Erythroblast (primary cell): ENCODE data around the gene B3GNT9.

Experiments used
- GATA1 ChIP-seq: IDR thresholded peaks from 2 replicates; pipeline ENCODE4 v1.6.1; 2011; ENCODE audit warnings: low read depth, mild to moderate bottlenecking, control low read depth, low read length, moderate library complexity
- POLR2A ChIP-seq: IDR thresholded peaks from 2 replicates; pipeline ENCODE4 v1.6.1; 2011; ENCODE audit warnings: mild to moderate bottlenecking, low read length

- TF ChIP-seq POLR2A, result no peak
- TF ChIP-seq GATA1, result no peak
Observed at GRCh38 chr16:67186550-67186950, 35.8 kb upstream of the B3GNT9 start.
